Measurements from ENCODE around the gene L1CAM.
"Not testable (repeated sequence)": the region's sequence is repeated elsewhere in the genome, so short reads cannot be mapped to it uniquely, and the experiment has no call there.

Gene L1CAM

DNA sequence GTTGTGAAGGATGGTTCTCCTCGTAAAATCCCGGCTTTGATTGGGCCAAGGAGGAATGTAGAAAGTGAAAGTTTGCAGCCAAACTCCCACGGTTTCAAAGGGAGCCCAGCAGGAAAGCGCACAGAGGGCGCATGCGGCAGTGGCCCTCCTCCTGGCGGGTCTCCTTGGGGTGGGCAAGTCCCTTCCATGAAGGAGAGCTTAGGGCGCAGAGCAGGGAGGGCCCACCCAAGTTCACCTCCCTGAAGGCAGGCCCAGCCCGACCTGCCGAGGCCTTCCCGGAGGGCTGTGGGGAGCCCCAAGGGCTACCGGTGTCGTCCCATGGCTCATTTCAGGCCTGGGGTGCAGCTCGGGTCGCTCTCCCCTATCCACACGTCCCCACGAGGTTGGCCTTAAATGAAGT, 57.7 kb downstream of the L1CAM start:
- no peak for DNase-seq (ENCODE audit: low read depth)

DNA sequence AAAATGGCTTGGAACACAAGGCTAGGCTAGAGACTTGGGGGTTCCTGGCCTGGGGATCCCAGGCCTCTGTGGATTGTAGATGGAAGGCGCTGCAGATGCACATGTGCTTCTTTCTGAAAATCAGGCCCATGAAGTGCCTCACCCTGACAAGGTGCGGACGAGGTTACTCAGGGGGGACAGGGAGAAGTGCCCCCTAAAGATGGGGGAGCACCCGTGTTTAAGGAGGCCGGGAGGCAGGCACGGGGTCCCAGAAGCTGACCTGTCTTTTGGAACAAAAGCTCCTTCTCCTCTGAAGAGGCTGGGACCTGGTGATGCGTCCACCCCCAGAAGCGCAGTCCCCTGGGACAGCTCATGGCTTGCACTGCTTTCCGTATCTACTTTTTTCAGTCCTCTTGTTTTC, 58.1 kb downstream of the L1CAM start:
- DNase-seq (ENCODE audit: low read depth), result no peak

DNA sequence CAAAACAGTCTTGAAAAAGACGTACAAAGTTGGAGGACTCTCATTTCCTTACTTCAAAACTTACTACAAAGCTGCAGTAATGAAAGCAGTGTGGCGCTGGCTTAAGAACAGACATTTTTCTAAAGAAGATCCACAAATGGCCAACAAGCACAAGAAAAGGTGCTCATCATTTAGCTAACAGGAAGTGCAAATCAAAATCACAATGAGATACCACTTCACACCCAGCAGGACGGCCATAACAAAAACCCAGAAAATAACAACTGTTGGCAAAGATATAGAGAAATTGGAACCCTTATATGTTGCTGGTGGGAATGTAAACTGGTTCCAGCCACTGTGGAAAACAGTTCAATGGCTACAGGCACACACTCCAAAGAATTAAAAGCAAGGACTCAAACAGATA, 59.0 kb downstream of the L1CAM start:
- DNase-seq (ENCODE audit: low read depth), result no peak

DNA sequence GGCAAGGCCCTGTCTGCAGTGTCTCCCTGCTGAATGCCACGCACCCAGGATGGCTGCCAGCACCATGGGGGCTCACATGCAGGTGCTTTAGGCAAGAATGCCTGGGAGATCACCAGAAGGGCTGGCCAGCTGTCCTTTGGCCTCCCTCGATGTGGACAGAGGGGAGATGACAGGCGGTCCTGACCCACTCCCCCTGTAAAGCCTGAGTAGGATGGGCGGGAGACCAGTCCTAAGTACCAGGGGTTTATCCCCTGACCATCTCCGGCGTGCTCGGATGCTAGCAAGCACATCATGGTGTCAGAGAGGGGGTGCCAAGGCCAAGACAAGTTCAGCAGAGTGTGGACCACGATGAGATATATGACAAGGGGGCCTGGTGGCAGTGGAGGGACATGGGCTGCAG, 60.9 kb downstream of the L1CAM start:
- no peak for DNase-seq (ENCODE audit: low read depth)

DNA sequence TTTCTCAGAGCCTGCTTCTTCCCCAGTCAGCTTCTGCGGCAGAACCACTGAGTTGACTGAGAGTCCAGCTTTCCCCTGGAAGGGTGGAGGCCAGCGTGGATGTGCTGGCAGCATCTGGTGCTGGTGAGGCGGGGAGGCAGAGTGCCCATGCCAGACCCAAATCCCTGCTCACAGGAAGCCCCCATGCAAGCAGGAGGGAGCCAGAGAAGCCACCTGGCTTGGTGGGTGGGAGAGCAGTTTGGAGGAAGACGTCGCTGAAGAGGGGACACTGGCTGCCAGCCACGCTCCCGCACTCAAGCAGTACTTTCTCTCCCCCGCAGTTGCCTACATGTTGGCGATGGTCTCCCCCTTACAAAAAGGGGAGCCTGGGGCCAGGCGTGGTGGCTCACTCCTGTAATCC, 61.6 kb downstream of the L1CAM start:
- DNase-seq (ENCODE audit: low read depth), result no peak

DNA sequence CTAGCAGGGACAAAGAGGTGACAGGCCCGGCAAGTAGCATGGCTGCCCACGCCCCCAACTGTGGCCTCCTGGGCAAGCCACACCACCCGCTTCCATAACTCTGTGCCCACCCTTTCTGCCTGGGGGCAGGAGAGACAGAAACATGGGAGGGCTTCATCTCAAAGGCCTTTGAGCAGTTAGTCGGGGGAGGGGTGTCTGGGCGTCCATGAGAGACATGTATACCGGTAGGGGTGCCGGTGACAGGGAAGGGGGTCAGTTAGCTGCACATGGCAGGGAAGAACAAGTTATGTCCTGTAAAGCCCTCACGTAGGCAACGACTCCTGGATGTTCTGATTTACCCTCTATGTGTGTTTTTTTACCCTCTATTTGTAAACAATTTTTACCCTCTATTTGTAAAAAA, 64.9 kb downstream of the L1CAM start:
- no peak for DNase-seq (ENCODE audit: low read depth)

DNA sequence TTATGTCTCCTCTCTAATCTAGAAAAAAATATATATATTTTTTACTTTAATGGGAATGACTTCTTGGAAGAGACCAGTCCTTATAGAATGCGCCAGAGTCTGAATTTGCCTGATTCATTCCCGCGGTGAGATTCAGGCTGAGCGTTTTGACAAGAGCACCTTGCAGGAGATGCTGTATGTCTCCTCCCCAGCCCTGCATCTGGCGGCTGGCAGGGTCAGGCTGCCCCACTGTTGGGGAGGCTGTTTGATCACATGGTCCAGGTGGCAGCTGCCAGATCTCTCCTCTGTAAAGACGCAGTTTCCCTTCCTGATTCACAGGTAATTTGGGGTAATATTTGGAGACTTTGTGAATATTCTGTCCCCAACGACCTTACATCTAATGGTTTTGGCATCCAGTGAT, 65.4 kb downstream of the L1CAM start:
- no peak for DNase-seq (ENCODE audit: low read depth)

DNA sequence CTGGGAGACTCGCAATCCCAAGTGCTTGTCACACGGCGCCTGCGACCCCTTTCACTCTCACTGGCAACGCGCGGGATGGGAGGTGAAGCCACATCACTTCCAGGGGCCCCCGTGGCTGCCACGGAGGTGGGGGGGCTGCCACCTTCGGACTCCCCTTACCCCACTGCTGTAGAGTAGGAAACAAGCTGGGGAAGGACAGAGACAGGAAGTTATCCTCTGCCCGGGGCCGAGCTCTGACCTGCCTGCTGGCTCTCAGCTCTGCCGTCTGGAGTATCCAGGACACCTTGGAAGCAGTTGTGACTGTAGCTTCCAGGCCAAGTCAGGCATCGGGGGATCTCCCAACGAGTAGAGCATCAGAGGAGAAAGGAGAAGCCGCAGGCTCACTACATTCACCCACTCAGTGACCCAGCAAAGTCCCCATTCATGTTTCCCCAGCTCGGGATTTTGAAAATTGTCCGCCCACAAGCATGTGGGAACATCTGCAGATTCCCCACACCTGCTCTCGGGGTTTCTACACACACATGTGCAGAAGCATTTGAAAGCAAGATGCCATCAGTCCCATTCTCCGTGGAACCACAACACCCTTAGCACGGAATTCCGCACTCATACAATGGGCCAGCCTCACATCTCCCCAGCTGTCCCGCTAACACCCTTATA, 66.5 kb downstream of the L1CAM start:
- no peak for DNase-seq (ENCODE audit: low read depth)

DNA sequence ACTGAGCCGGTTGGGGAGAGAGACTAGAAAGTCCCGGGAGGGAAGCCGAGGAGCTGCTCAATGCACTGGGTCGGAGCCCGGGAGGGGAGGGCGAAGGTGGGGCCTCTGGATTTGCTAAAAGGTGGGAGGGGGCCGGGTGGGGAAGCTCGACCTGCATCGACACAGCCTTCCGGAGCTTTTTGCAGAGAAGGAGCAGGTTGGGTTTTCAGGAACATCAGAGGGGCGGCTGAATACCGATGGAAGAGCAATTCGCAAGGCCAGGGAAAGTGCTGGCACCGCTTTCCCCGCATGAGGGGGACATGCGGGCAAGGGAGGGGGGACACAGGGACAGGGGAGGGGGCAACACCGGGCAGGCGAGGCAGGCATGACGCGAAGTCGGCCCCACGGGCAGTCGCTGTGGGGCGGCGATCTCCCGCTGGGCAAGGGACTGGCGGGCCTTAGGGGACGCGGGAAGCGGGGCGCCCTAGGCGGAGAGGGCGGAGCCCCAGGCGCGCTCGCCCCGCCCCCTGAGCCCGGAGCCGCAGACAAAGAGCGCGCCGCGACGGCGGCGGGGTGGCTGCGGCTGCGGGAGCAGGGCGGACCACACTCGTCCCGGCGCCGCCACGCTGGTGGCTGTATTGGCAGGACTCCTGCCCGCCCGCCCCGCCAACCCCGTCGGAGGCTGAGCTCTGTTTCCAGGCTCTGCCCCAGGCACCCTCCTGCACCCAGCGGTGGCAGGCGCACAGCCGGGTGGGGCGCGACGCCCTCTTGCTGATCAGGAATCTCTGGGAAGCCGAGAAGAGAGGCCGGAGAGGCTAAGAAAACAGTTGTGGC, 67.2 kb downstream of the L1CAM start:
- DNase-seq (ENCODE audit: low read depth), result no peak

DNA sequence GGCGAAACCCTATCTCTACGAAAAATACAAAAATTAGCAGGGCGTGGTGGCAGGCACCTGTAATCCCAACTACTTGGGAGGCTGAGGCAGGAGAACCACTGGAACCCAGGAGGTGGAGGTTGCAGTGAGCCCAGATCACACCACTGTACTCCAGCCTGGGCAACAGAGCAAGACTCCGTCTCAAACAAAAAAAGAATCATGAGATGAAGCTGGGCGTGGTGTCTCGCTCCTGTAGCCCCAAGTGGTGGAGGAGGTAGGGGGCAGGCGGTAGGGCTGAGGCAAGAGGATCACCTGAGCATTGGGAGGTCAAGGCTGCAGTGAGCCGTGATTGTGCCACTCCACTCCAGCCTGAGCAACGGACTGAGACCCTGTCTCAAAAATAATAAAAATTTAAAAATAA, 67.9 kb downstream of the L1CAM start:
- DNase-seq (ENCODE audit: low read depth), result not testable (repeated sequence)

DNA sequence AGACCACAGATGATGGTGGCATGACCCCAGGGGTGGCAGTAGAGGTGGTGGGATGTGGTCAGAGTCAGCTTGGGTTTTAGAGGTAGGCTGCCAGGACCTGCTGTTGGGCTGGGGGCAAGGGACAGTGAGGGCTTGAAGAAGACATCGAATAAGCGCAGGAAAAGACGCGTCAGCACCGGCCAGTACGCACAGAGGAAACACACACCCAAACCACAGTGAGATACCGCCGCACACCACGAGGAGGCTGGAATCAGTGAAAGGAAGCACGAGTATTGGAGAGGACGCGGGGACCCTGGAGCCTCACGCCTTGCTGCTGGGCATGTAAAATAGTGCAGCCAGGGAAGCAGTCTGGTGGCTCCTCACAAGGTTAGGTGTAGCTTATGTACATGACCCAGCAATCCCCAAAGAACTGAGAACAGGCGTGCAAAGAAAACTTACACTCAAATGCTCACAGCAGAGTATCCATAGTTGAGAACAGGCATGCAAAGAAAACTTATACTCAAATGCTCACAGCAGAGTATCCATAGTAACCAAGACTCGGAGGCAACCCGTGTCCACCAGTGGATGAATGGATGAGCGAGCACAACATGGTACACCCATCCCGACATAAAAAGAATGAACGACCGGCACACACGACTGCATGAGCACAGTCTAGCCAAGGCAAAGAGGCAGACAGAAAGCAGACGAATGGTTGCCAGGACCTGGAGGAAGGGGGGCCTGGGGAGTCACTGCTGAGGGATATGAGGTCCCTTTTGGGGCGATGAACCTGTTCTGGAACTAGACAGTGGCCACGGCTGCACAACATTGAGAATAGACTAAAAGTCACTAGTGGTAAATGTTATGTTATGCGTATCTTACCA, 68.9 kb downstream of the L1CAM start:
- DNase-seq (ENCODE audit: low read depth), result no peak

DNA sequence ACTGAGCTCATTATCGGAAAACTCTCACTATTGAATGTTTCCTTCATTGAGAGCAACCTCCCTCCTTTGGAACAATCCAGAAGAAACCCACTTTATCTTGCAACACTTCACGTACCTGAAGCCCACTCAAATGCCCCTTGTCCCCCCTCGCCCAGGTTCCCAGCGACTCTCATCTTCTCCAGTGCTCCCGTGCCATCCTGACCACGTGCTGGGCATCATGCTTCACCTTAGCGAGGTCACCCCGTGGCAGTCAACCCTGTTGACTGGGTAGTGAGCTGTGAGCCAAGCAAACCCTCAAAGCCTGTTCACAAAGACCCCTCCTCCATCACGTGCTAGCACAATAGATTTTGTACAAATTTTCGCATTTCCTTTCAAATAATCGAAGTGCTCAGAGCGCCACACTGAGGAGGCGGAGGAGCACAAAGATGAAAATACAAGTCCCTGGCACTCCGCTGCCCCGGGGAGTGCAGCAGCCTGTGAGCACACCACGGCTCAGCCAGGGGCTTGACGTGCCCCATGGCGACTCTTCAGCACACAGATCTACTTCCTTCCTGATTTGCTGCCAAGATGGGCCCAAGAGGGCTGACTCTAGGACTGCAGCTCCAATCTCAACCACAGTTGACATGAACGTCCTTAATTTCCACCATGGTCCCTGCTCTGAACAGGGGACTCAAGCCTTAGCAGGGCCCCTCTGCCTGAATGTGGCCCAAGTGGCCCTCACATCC, 71.2 kb downstream of the L1CAM start:
- DNase-seq (ENCODE audit: low read depth), result no peak

DNA sequence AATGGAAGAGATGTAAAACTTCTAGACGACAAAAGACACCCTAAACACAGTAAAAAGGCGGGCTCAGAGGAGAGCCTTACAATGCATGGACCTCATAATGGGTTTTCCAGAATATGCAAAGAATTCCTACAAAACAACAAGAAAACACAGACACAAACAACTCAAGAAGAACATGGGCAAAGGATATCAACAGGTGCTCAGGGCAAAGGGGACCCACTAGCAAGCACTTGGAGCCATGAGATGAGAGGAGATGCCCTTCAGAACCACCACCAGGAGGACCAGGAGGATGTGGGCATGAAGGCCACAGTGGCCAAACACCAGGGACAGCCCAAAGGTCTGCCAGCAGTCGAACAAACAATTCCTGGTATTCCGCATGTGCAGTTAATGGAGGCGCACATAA, 72.8 kb downstream of the L1CAM start:
- DNase-seq (ENCODE audit: low read depth), result no peak

DNA sequence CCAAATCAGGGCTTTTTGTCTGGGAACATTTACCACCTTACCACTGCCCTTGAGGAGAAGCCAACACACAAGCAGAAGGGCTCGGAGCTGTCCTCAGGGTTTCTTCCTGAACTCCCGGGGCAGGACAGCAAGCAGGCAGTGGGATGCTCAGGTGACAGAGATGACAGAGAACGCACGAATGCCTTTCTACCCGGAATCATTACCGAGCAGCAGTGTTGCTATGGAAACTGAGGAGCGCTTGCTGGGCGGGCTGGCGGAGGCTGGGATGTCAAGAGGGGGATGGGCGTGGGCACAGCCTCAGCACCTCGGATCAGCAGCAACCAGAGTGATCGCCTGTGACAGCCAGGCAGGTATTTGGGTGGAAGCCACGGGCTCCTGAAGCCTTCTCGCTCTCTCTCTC, 73.8 kb downstream of the L1CAM start:
- no peak for DNase-seq (ENCODE audit: low read depth)
